Kidney (tissue), 14 donors: Measurements from ENCODE around the gene PITPNC1. TPM values are rescaled to one million over a fixed set of nuclear protein-coding genes. Genes with fewer than 3 reads are reported as not detected.

Experiments
- DNase-seq, 5 donors: peaks; one replicate each; pipeline ENCODE4 v3.0.0-alpha.2; 2013 to 2020
- FAIRE-seq: peaks from 2 replicates; lab custom pipeline; 2012; peaks lifted over from hg19 to GRCh38; lab: Jason Lieb, UNC
- H3K27ac ChIP-seq, 2 donors: one replicate each; pipeline ENCODE4 v1.7.0; 2013; ENCODE audit warnings: low read depth in 2 of 2, low read length in 2 of 2, inconsistent platforms in 1 of 2
- H3K27me3 ChIP-seq: one replicate; pipeline ENCODE4 v1.7.1; 2013; ENCODE audit warnings: low read length, inconsistent platforms; ENCODE audit not compliant: control insufficient read depth, insufficient read depth
- H3K36me3 ChIP-seq, 3 donors: one replicate each; pipeline versions ENCODE4 v1.7.0 to v1.7.1; 2013; ENCODE audit warnings: low read length in 3 of 3, control low read depth in 1 of 3, inconsistent platforms in 1 of 3; ENCODE audit not compliant: insufficient read depth in 3 of 3, control insufficient read depth in 2 of 3
- H3K4me1 ChIP-seq, 3 donors: one replicate each; pipeline versions ENCODE4 v1.7.0 to v1.7.1; 2013; ENCODE audit warnings: low read length in 3 of 3, inconsistent platforms in 1 of 3, low read depth in 1 of 3; ENCODE audit not compliant: control insufficient read depth in 2 of 3, insufficient read depth in 2 of 3
- H3K4me3 ChIP-seq, 3 donors: one replicate each; pipeline versions ENCODE4 v1.7.0 to v1.8.1; 2013; ENCODE audit warnings: low read length in 3 of 3, control low read depth in 1 of 3, inconsistent platforms in 1 of 3
- H3K9ac ChIP-seq, 3 donors: one replicate each; pipeline versions ENCODE4 v1.7.0 to v1.7.1; 2013; ENCODE audit warnings: low read length in 3 of 3, control low read depth in 1 of 3, inconsistent platforms in 1 of 3
- H3K9me3 ChIP-seq, 3 donors: one replicate each; pipeline versions ENCODE4 v1.7.0 to v1.7.1; 2013; ENCODE audit warnings: low read length in 3 of 3, control low read depth in 1 of 3, inconsistent platforms in 1 of 3; ENCODE audit not compliant: control insufficient read depth in 2 of 3, insufficient read depth in 1 of 3
- intact Hi-C: fragments of 100-400 bp; cut with DNase I; formaldehyde crosslinking; loops from one replicate; pipeline ENCODE4 v1.11.1; 2022
- polyA plus RNA-seq: library from polyadenylated mRNA; stranded (reverse); fragments of 350-450 nt; fragmentation: Illumina TruSeq; extraction: RNeasy Lipid Tissue Mini Kit (QIAGEN cat#74804); gene quantifications from one replicate; pipeline ENCODE4 v1.2.3, GENCODE V29; 2014; ENCODE audit warnings: low read depth, low replicate concordance; ENCODE audit not compliant: insufficient read depth
- total RNA-seq: library from RNA; stranded (reverse); fragmentation: NEBNext Ultra II Directional; extraction: Animal tissue kit (Norgen Biotek cat#: 25700); gene quantifications from one replicate; pipeline ENCODE4 v1.2.1, GENCODE V29; 2021
- TF ChIP-seq, protein P1 (sequence below): IDR thresholded peaks from 3 replicates; pipeline ENCODE4 v1.5.1; 2012; ENCODE audit warnings: mild to moderate bottlenecking, moderate library complexity, borderline replicate concordance; ENCODE audit not compliant: insufficient read depth; ENCODE audit errors: extremely low read depth
- donor health status: control.
- donor health status: control.
- donor health status: control.
- donor health status: control.
- donor health status: control.
- donor health status: DM: yes; HTN: yes; CAD: no.
- donor health status: Normal renal cell carcinoma (clear cell type).

PITPNC1 gene
- total and polyA plus RNA-seq, 2 donors from 2014 or later, result 14.2 to 41.3 TPM

DNA sequence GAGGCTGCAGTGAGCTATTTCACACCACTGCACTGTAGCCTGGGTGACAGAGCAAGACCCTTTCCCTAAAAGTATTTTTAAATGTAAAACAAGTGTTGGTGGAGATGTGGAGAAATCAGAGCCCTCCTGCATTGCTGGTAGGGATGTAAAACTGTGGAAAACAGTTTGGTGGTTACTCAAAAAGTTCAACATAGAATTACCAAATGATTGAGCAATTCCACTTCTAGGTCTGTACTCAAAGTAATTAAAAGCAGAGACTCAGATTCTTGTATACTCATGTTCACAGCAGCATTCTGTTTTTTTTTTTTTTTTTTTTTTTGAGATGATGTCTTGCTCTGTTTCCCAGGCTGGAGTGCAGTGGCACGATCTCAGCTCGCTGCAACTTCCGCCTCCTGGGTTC lies 141.8 kb downstream of the PITPNC1 start:
- FAIRE-seq, result no peak

DNA sequence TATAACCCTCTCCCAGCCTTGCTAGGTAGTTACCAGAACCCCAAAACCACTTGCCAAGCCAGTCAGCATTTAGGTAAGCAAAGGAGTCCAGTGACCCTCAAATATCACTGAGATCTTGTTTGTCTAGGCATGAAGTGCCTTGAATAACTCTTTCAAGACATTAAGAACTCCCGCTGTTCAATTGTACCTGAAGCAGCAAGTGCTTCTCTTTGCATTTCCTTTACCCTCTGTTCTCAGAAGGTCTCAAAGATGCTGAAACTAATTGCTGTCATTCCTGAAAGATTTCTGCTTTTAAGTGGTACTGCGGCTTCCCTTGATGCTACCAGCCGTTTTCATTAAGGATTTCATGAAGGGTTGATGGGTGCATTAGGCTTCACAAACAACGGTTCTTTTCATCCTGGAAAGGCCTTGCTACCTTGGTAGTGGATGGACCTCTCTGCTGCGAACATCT lies 142.7 kb downstream of the PITPNC1 start:
- H3K36me3 ChIP-seq, result no peaks in the 10 kb centered on the region
- FAIRE-seq (no peak), DNase-seq (no peak)
- H3K9ac ChIP-seq, result no peak overlapping the region
- TF ChIP-seq, protein P1, sequence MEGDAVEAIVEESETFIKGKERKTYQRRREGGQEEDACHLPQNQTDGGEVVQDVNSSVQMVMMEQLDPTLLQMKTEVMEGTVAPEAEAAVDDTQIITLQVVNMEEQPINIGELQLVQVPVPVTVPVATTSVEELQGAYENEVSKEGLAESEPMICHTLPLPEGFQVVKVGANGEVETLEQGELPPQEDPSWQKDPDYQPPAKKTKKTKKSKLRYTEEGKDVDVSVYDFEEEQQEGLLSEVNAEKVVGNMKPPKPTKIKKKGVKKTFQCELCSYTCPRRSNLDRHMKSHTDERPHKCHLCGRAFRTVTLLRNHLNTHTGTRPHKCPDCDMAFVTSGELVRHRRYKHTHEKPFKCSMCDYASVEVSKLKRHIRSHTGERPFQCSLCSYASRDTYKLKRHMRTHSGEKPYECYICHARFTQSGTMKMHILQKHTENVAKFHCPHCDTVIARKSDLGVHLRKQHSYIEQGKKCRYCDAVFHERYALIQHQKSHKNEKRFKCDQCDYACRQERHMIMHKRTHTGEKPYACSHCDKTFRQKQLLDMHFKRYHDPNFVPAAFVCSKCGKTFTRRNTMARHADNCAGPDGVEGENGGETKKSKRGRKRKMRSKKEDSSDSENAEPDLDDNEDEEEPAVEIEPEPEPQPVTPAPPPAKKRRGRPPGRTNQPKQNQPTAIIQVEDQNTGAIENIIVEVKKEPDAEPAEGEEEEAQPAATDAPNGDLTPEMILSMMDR, result no peak
- intact Hi-C loops, result no loop called here
- no peak overlapping the region for H3K27ac ChIP-seq
- no peak overlapping the region for H3K4me3 ChIP-seq
- H3K9me3 ChIP-seq, result no peaks in the 10 kb centered on the region
- no peaks in the 10 kb centered on the region for H3K27me3 ChIP-seq
- peaks cover 0 to 10% (median 6%) of the 10 kb centered on the region in 3 donors for H3K4me1 ChIP-seq

More for the DNA sequence above, 141.8 kb downstream of the PITPNC1 start:
- Histone ChIP-seq H3K27ac (no peak overlapping the region), H3K9me3 (no peaks in the 10 kb centered on the region), H3K9ac (no peak overlapping the region), H3K4me1 (peaks cover 0 to 10% (median 6%) of the 10 kb centered on the region in 3 donors), H3K36me3 (no peaks in the 10 kb centered on the region), H3K27me3 (no peaks in the 10 kb centered on the region), H3K4me3 (no peak overlapping the region)
- DNase-seq, result no peak
- intact Hi-C loops, result no loop called here
- TF ChIP-seq, protein P1, result no peak

- H3K27ac ChIP-seq, result no peak overlapping the region
- H3K4me3 ChIP-seq, result peak overlapping the region in 1 of 3 donors; percentile 17
- H3K9me3 ChIP-seq, result no peaks in the 10 kb centered on the region
- no peak overlapping the region for H3K9ac ChIP-seq
- DNase-seq (peak in 3 of 5 donors; percentile 62 to 92 (median 87)), FAIRE-seq (no peak)
- TF ChIP-seq, protein P1, result no peak
- no peaks in the 10 kb centered on the region for H3K36me3 ChIP-seq
- H3K27me3 ChIP-seq, result no peaks in the 10 kb centered on the region
- peaks cover 0 to 6% (median under 1%) of the 10 kb centered on the region in 3 donors for H3K4me1 ChIP-seq
- intact Hi-C loops, result no loop called here
Measured at GRCh38 chr17:67520252-67520906, 143.3 kb downstream of the PITPNC1 start.
